GM23338 (cell line): ENCODE measurements around the gene XXYLT1. TPM values are rescaled to one million over a fixed set of nuclear protein-coding genes. Genes with fewer than 3 reads are reported as not detected.

Experiments used
- ATAC-seq: fragments of 200-7000 bp; cut with Tn5 transposase; 3 replicates; pipeline ENCODE4 v1.9.1; 2020
- DNase-seq: peaks from one replicate; pipeline ENCODE4 v3.0.0-alpha.2; 2015; ENCODE audit warnings: low spot score
- H2AFZ ChIP-seq: fragments of 200-600 bp; sonication (generic); 2 replicates; pipeline ENCODE4 v1.8.0; 2016; ENCODE audit warnings: antibody characterized with exemption, mild to moderate bottlenecking, moderate library complexity
- H3F3A ChIP-seq: fragments of 200-600 bp; sonication (generic); replicated peaks from 2 replicates; pipeline ENCODE4 v1.8.0; 2017; ENCODE audit warnings: antibody characterized with exemption, mixed run types, low read depth
- H3K27ac ChIP-seq: fragments of 200-600 bp; sonication (generic); 2 replicates; pipeline ENCODE4 v1.6.1; 2016; ENCODE audit warnings: low read depth
- H3K27me3 ChIP-seq: fragments of 200-600 bp; sonication (generic); 2 replicates; pipeline ENCODE4 v1.8.0; 2016; ENCODE audit warnings: mild to moderate bottlenecking, mixed run types, moderate library complexity; ENCODE audit not compliant: insufficient read depth
- H3K36me3 ChIP-seq: fragments of 200-600 bp; sonication (generic); 2 replicates; pipeline ENCODE4 v1.8.0; 2016; ENCODE audit warnings: mild to moderate bottlenecking; ENCODE audit not compliant: insufficient read depth
- H3K4me1 ChIP-seq: fragments of 200-600 bp; sonication (generic); 2 replicates; pipeline ENCODE4 v1.8.0; 2016; ENCODE audit warnings: mild to moderate bottlenecking, moderate library complexity; ENCODE audit not compliant: insufficient read depth
- H3K4me2 ChIP-seq: fragments of 200-600 bp; sonication (generic); 2 replicates; pipeline ENCODE4 v1.7.1; 2017; ENCODE audit warnings: mixed run types
- H3K4me3 ChIP-seq: fragments of 200-600 bp; sonication (generic); 2 replicates; pipeline ENCODE4 v1.6.1; 2016; ENCODE audit warnings: mixed run types
- H3K79me2 ChIP-seq: fragments of 200-600 bp; sonication (generic); replicated peaks from 2 replicates; pipeline ENCODE4 v1.8.0; 2017; ENCODE audit warnings: mild to moderate bottlenecking; ENCODE audit not compliant: insufficient read depth
- H3K9me2 ChIP-seq: fragments of 200-600 bp; sonication (generic); 2 replicates; pipeline ENCODE4 v1.8.0; 2017; ENCODE audit not compliant: insufficient read depth
- H4K20me1 ChIP-seq: fragments of 200-600 bp; sonication (generic); replicated peaks from 2 replicates; pipeline ENCODE4 v1.8.0; 2017; ENCODE audit warnings: mild to moderate bottlenecking; ENCODE audit not compliant: insufficient read depth
- H3K27ac Mint-ChIP-seq: 2 replicates; pipeline ENCODE4 v1.8.0; 2020; ENCODE audit warnings: inconsistent platforms, mild to moderate bottlenecking, moderate library complexity, mixed read lengths
- H3K27me3 Mint-ChIP-seq: 3 replicates; pipeline ENCODE4 v1.8.0; 2022; ENCODE audit warnings: low read depth, mild to moderate bottlenecking, moderate library complexity, mixed read lengths, inconsistent platforms; ENCODE audit not compliant: insufficient read depth, poor library complexity
- H3K36me3 Mint-ChIP-seq: 3 replicates; pipeline ENCODE4 v1.8.0; 2021; ENCODE audit warnings: low read depth, mild to moderate bottlenecking, inconsistent platforms, moderate library complexity, mixed read lengths
- H3K4me1 Mint-ChIP-seq: 3 replicates; pipeline ENCODE4 v1.8.0; 2020; ENCODE audit warnings: mild to moderate bottlenecking, inconsistent platforms, mixed read lengths
- H3K4me3 Mint-ChIP-seq: 3 replicates; pipeline ENCODE4 v1.8.0; 2021; ENCODE audit warnings: moderate library complexity, mild to moderate bottlenecking, inconsistent platforms, mixed read lengths
- H3K9me3 Mint-ChIP-seq: 3 replicates; pipeline ENCODE4 v1.8.0; 2020; ENCODE audit warnings: moderate library complexity, mild to moderate bottlenecking, inconsistent platforms, mixed read lengths
- CREB1 ChIP-seq: fragments of 250-450 bp; sonication (Bioruptor Pico); IDR thresholded peaks from 2 replicates; pipeline ENCODE4 v1.5.0; 2020; ENCODE audit warnings: low read depth, mild to moderate bottlenecking, moderate library complexity
- EZH2 ChIP-seq: fragments of 200-600 bp; sonication (generic); IDR thresholded peaks from one replicate; pipeline ENCODE4 v1.8.0; 2017; ENCODE audit warnings: antibody characterized with exemption, mild to moderate bottlenecking, low read depth; ENCODE audit not compliant: unreplicated experiment
- EZH2phosphoT487 ChIP-seq: fragments of 200-600 bp; sonication (generic); IDR thresholded peaks from one replicate; pipeline ENCODE4 v1.8.1; 2018; ENCODE audit warnings: antibody characterized with exemption; ENCODE audit not compliant: unreplicated experiment
- JUNB ChIP-seq: IDR thresholded peaks from one replicate; pipeline ENCODE4 v1.6.1; 2016; ENCODE audit warnings: antibody characterized with exemption; ENCODE audit not compliant: unreplicated experiment
- NANOG ChIP-seq: IDR thresholded peaks from 2 replicates; pipeline ENCODE4 v1.6.1; 2016; ENCODE audit warnings: antibody characterized with exemption, borderline replicate concordance
- POLR2AphosphoS5 ChIP-seq: IDR thresholded peaks from 2 replicates; pipeline ENCODE4 v1.6.1; 2016; ENCODE audit warnings: antibody characterized with exemption, low read depth
- STAT1 ChIP-seq: IDR thresholded peaks from one replicate; pipeline ENCODE4 v1.6.1; 2016; ENCODE audit warnings: antibody characterized with exemption; ENCODE audit not compliant: unreplicated experiment
- ZNF114 ChIP-seq: fragments of 250-450 bp; sonication (Bioruptor Pico); IDR thresholded peaks from 2 replicates; pipeline ENCODE4 v1.5.0; 2020; ENCODE audit warnings: mild to moderate bottlenecking, moderate library complexity
- ZNF331 ChIP-seq: fragments of 250-450 bp; sonication (Bioruptor Pico); IDR thresholded peaks from 2 replicates; pipeline ENCODE4 v1.5.0; 2020; ENCODE audit warnings: low read depth, mild to moderate bottlenecking, moderate library complexity
- polyA plus RNA-seq: library from polyadenylated mRNA; unstranded; fragments of >200 nt; fragmentation: Nextera tagmentation; extraction: Ambion mirVana; gene quantifications from 2 replicates; pipeline ENCODE4 v1.2.1, GENCODE V29; 2016
- total RNA-seq: library from RNA; depleted of rRNA; stranded (reverse); fragments of >200 nt; shearing (Covaris generic); gene quantifications from 2 replicates; pipeline ENCODE4 v1.2.3, GENCODE V29; 2014
- TF ChIP-seq, protein P1 (sequence below), 2 experiments: fragments of 200-600 bp in 1 of 2; sonication (generic) in 1 of 2; conservative IDR thresholded peaks; 2 replicates each; pipeline versions ENCODE4 v1.5.1 to v1.6.1; 2016 to 2017; ENCODE audit warnings: antibody characterized with exemption in 2 of 2, low read depth in 2 of 2, mild to moderate bottlenecking in 2 of 2, moderate library complexity in 1 of 2
- TF ChIP-seq, protein P2 (sequence below): IDR thresholded peaks from one replicate; pipeline ENCODE4 v1.6.1; 2018; ENCODE audit warnings: antibody characterized with exemption; ENCODE audit not compliant: unreplicated experiment
- TF ChIP-seq, protein P3 (sequence below): IDR thresholded peaks from 2 replicates; pipeline ENCODE4 v1.6.1; 2016; ENCODE audit warnings: antibody characterized with exemption
- TF ChIP-seq, protein P4 (sequence below): fragments of 250-450 bp; sonication (Bioruptor Pico); IDR thresholded peaks from 2 replicates; pipeline ENCODE4 v1.5.0; 2020; ENCODE audit warnings: mild to moderate bottlenecking, moderate library complexity

Gene XXYLT1
- total and polyA plus RNA-seq, 2 experiments from 2014 or later = 13.5 to 34.8 TPM

DNA sequence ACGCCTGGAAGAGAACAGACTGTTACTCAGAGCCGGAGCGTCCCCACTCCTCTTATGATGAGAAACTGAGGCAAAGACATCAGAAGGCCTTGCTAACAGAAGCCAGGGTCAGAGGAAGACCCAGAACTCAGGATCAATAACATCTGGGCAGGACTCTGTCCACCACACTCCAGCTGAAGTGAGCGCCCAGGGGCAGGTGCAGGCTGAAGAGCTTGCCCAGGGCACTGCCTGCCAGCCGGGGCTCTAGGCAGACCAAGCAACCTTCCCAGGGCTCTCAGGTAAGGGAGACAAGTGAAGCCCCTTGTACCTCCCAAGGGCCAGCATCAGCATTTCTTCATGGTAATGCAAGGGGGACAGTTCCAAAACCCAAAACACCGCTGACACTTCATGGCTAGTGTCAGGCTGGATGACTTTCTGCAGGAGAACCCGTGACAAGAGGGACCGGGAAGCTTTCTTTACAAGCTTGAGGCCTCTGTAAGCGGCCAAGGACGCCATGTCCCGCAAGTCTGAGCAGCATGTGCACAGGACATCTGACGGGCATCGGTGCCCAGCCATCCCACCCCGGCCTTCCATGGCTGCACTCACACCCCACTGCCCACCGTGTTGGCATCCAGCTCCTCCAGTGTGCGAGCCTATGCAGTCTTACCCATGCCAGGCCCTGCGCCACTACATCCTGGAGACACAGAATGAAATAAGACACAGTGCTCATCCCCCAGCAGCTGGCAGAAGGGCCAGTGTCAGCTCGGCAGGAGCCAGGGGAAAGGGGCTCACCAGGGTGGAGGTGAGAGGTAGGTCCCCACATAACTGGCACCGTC, 14.1 kb downstream of the XXYLT1 start:
- Histone ChIP-seq H3K4me3 (no peak overlapping the region), H3K36me3 (no peaks in the 10 kb centered on the region), H3K4me2 (no peak overlapping the region), H2AFZ (no peak overlapping the region), H3K4me1 (peaks cover 36% of the 10 kb centered on the region), H3K27me3 (no peaks in the 10 kb centered on the region), H3F3A (peaks cover 19% of the 10 kb centered on the region; the same call in 1 of the 2 replicates), H3K9me2 (no peaks in the 10 kb centered on the region), H4K20me1 (peaks cover 14% of the 10 kb centered on the region), H3K27ac (no peak overlapping the region), H3K79me2 (peaks cover 78% of the 10 kb centered on the region)
- no peaks in the 10 kb centered on the region for H3K9me3 Mint-ChIP-seq
- peaks cover 64% of the 10 kb centered on the region for H3K4me1 Mint-ChIP-seq
- H3K4me3 Mint-ChIP-seq = no peak overlapping the region
- H3K27ac Mint-ChIP-seq = no peak overlapping the region; the same call in 1 of the 2 replicates
- H3K36me3 Mint-ChIP-seq = no peaks in the 10 kb centered on the region
- DNase-seq (no peak), ATAC-seq (no peak)
- H3K27me3 Mint-ChIP-seq = peaks cover 11% of the 10 kb centered on the region
- TF ChIP-seq JUNB = no peak
- TF ChIP-seq, protein P1, sequence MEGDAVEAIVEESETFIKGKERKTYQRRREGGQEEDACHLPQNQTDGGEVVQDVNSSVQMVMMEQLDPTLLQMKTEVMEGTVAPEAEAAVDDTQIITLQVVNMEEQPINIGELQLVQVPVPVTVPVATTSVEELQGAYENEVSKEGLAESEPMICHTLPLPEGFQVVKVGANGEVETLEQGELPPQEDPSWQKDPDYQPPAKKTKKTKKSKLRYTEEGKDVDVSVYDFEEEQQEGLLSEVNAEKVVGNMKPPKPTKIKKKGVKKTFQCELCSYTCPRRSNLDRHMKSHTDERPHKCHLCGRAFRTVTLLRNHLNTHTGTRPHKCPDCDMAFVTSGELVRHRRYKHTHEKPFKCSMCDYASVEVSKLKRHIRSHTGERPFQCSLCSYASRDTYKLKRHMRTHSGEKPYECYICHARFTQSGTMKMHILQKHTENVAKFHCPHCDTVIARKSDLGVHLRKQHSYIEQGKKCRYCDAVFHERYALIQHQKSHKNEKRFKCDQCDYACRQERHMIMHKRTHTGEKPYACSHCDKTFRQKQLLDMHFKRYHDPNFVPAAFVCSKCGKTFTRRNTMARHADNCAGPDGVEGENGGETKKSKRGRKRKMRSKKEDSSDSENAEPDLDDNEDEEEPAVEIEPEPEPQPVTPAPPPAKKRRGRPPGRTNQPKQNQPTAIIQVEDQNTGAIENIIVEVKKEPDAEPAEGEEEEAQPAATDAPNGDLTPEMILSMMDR (conservative IDR thresholded peaks at IDR 0.05; ENCODE audit: low read depth in 2 of 2) = no peak
- TF ChIP-seq, protein P2, sequence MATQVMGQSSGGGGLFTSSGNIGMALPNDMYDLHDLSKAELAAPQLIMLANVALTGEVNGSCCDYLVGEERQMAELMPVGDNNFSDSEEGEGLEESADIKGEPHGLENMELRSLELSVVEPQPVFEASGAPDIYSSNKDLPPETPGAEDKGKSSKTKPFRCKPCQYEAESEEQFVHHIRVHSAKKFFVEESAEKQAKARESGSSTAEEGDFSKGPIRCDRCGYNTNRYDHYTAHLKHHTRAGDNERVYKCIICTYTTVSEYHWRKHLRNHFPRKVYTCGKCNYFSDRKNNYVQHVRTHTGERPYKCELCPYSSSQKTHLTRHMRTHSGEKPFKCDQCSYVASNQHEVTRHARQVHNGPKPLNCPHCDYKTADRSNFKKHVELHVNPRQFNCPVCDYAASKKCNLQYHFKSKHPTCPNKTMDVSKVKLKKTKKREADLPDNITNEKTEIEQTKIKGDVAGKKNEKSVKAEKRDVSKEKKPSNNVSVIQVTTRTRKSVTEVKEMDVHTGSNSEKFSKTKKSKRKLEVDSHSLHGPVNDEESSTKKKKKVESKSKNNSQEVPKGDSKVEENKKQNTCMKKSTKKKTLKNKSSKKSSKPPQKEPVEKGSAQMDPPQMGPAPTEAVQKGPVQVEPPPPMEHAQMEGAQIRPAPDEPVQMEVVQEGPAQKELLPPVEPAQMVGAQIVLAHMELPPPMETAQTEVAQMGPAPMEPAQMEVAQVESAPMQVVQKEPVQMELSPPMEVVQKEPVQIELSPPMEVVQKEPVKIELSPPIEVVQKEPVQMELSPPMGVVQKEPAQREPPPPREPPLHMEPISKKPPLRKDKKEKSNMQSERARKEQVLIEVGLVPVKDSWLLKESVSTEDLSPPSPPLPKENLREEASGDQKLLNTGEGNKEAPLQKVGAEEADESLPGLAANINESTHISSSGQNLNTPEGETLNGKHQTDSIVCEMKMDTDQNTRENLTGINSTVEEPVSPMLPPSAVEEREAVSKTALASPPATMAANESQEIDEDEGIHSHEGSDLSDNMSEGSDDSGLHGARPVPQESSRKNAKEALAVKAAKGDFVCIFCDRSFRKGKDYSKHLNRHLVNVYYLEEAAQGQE = no peak
- no peak for TF ChIP-seq ZNF114 (CRISPR knock-in tag)
- TF ChIP-seq, protein P3, sequence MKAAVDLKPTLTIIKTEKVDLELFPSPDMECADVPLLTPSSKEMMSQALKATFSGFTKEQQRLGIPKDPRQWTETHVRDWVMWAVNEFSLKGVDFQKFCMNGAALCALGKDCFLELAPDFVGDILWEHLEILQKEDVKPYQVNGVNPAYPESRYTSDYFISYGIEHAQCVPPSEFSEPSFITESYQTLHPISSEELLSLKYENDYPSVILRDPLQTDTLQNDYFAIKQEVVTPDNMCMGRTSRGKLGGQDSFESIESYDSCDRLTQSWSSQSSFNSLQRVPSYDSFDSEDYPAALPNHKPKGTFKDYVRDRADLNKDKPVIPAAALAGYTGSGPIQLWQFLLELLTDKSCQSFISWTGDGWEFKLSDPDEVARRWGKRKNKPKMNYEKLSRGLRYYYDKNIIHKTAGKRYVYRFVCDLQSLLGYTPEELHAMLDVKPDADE = no peak
- TF ChIP-seq POLR2AphosphoS5 = no peak
- TF ChIP-seq EZH2phosphoT487 = no peak
- no peak for TF ChIP-seq STAT1
- TF ChIP-seq, protein P4, sequence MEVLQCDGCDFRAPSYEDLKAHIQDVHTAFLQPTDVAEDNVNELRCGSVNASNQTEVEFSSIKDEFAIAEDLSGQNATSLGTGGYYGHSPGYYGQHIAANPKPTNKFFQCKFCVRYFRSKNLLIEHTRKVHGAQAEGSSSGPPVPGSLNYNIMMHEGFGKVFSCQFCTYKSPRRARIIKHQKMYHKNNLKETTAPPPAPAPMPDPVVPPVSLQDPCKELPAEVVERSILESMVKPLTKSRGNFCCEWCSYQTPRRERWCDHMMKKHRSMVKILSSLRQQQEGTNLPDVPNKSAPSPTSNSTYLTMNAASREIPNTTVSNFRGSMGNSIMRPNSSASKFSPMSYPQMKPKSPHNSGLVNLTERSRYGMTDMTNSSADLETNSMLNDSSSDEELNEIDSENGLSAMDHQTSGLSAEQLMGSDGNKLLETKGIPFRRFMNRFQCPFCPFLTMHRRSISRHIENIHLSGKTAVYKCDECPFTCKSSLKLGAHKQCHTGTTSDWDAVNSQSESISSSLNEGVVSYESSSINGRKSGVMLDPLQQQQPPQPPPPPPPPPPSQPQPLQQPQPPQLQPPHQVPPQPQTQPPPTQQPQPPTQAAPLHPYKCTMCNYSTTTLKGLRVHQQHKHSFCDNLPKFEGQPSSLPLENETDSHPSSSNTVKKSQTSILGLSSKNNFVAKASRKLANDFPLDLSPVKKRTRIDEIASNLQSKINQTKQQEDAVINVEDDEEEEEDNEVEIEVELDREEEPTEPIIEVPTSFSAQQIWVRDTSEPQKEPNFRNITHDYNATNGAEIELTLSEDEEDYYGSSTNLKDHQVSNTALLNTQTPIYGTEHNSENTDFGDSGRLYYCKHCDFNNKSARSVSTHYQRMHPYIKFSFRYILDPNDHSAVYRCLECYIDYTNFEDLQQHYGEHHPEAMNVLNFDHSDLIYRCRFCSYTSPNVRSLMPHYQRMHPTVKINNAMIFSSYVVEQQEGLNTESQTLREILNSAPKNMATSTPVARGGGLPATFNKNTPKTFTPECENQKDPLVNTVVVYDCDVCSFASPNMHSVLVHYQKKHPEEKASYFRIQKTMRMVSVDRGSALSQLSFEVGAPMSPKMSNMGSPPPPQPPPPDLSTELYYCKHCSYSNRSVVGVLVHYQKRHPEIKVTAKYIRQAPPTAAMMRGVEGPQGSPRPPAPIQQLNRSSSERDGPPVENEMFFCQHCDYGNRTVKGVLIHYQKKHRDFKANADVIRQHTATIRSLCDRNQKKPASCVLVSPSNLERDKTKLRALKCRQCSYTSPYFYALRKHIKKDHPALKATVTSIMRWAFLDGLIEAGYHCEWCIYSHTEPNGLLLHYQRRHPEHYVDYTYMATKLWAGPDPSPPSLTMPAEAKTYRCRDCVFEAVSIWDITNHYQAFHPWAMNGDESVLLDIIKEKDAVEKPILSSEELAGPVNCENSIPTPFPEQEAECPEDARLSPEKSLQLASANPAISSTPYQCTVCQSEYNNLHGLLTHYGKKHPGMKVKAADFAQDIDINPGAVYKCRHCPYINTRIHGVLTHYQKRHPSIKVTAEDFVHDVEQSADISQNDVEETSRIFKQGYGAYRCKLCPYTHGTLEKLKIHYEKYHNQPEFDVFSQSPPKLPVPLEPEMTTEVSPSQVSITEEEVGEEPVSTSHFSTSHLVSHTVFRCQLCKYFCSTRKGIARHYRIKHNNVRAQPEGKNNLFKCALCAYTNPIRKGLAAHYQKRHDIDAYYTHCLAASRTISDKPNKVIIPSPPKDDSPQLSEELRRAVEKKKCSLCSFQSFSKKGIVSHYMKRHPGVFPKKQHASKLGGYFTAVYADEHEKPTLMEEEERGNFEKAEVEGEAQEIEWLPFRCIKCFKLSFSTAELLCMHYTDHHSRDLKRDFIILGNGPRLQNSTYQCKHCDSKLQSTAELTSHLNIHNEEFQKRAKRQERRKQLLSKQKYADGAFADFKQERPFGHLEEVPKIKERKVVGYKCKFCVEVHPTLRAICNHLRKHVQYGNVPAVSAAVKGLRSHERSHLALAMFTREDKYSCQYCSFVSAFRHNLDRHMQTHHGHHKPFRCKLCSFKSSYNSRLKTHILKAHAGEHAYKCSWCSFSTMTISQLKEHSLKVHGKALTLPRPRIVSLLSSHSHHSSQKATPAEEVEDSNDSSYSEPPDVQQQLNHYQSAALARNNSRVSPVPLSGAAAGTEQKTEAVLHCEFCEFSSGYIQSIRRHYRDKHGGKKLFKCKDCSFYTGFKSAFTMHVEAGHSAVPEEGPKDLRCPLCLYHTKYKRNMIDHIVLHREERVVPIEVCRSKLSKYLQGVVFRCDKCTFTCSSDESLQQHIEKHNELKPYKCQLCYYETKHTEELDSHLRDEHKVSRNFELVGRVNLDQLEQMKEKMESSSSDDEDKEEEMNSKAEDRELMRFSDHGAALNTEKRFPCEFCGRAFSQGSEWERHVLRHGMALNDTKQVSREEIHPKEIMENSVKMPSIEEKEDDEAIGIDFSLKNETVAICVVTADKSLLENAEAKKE (CRISPR knock-in tag) = no peak
- no peak for TF ChIP-seq EZH2
- no peak for TF ChIP-seq ZNF331
- no peak for TF ChIP-seq CREB1 (CRISPR knock-in tag)
- TF ChIP-seq NANOG = no peak
